CD14-positive monocyte (primary cell): ENCODE data around the gene ZFPM1. TPM values are rescaled to one million over a fixed set of nuclear protein-coding genes. Genes with fewer than 3 reads are reported as not detected.

ENCODE experiments used
- DNase-seq, 3 donors: peaks; one replicate each; pipeline ENCODE4 v3.0.0-alpha.2; 2011 to 2022
- H2AFZ ChIP-seq: 2 replicates; pipeline ENCODE4 v1.6.0; 2012; ENCODE audit warnings: mild to moderate bottlenecking, low read depth, low read length, inconsistent platforms; ENCODE audit not compliant: insufficient read depth, poor library complexity, severe bottlenecking
- H3K27ac ChIP-seq, 2 donors: 1 replicate in 1 of 2; 2 replicates in 1 of 2; pipeline ENCODE4 v1.5.1; 2012 to 2013; ENCODE audit warnings: low read length in 2 of 2, control low read depth in 1 of 2, inconsistent platforms in 1 of 2, low read depth in 1 of 2, mild to moderate bottlenecking in 1 of 2
- H3K27me3 ChIP-seq, 2 donors: one replicate each; pipeline versions ENCODE4 v1.6.0 to v1.6.1; 2011 to 2013; ENCODE audit warnings: low read length in 2 of 2; ENCODE audit not compliant: control insufficient read depth in 2 of 2, insufficient read depth in 2 of 2
- H3K36me3 ChIP-seq, 2 donors: replicated peaks in 1 of 2; 1 replicate in 1 of 2; 2 replicates in 1 of 2; pipeline versions ENCODE4 v1.5.1 to v1.6.1; 2012 to 2013; ENCODE audit warnings: low read length in 2 of 2, control low read depth in 1 of 2, inconsistent platforms in 1 of 2, mild to moderate bottlenecking in 1 of 2; ENCODE audit not compliant: insufficient read depth in 2 of 2, control insufficient read depth in 1 of 2
- H3K4me1 ChIP-seq, 2 donors: 1 replicate in 1 of 2; 2 replicates in 1 of 2; pipeline versions ENCODE4 v1.5.1 to v1.6.1; 2012 to 2013; ENCODE audit warnings: low read length in 2 of 2, control low read depth in 1 of 2, inconsistent platforms in 1 of 2, mild to moderate bottlenecking in 1 of 2, moderate library complexity in 1 of 2; ENCODE audit not compliant: insufficient read depth in 2 of 2, control insufficient read depth in 1 of 2
- H3K4me2 ChIP-seq: replicated peaks from 2 replicates; pipeline ENCODE3; 2012; ENCODE audit warnings: low read length, moderate library complexity, mild to moderate bottlenecking; ENCODE audit not compliant: poor library complexity, severe bottlenecking; ENCODE audit errors: extremely low read depth
- H3K4me3 ChIP-seq, 3 experiments: fragments of 200-600 bp in 1 of 3; sonication (generic) in 1 of 3; replicated peaks in 1 of 3; 1 replicate in 2 of 3; 2 replicates in 1 of 3; pipeline ENCODE4 v1.5.1; 2011 to 2013; ENCODE audit warnings: low read length in 3 of 3, mild to moderate bottlenecking in 3 of 3, control low read depth in 2 of 3, low read depth in 2 of 3, inconsistent platforms in 1 of 3, moderate library complexity in 1 of 3
- H3K79me2 ChIP-seq: 2 replicates; pipeline ENCODE4 v1.6.0; 2012; ENCODE audit warnings: mild to moderate bottlenecking, control low read depth, inconsistent platforms, low read length, moderate library complexity; ENCODE audit not compliant: insufficient read depth
- H3K9ac ChIP-seq: 2 replicates; pipeline ENCODE4 v1.6.0; 2017; ENCODE audit warnings: low read length, mild to moderate bottlenecking; ENCODE audit not compliant: insufficient read depth, poor library complexity, severe bottlenecking
- H3K9me3 ChIP-seq, 2 donors: replicated peaks in 1 of 2; 1 replicate in 1 of 2; 2 replicates in 1 of 2; pipeline versions ENCODE4 v1.5.1 to v1.6.1; 2012 to 2013; ENCODE audit warnings: low read length in 2 of 2, control low read depth in 1 of 2; ENCODE audit not compliant: control insufficient read depth in 1 of 2, insufficient read depth in 1 of 2
- H4K20me1 ChIP-seq: 2 replicates; pipeline ENCODE4 v1.6.0; 2012; ENCODE audit warnings: mild to moderate bottlenecking, low read length, control low read depth, moderate library complexity; ENCODE audit not compliant: insufficient read depth
- H3K27ac Mint-ChIP-seq, 7 donors: one replicate each; pipeline ENCODE4 v1.8.0; 2020; ENCODE audit warnings: mild to moderate bottlenecking in 7 of 7, mixed read lengths in 7 of 7, moderate library complexity in 6 of 7, inconsistent platforms in 2 of 7
- H3K27me3 Mint-ChIP-seq, 3 donors: one replicate each; pipeline ENCODE4 v1.8.0; 2021 to 2022; ENCODE audit warnings: low read depth in 3 of 3, mild to moderate bottlenecking in 3 of 3, mixed read lengths in 3 of 3, moderate library complexity in 3 of 3, inconsistent platforms in 1 of 3
- H3K36me3 Mint-ChIP-seq, 2 donors: one replicate each; pipeline ENCODE4 v1.8.0; 2020; ENCODE audit warnings: mixed read lengths in 2 of 2, inconsistent platforms in 1 of 2, mild to moderate bottlenecking in 1 of 2
- H3K4me1 Mint-ChIP-seq: one replicate; pipeline ENCODE4 v1.8.0; 2020; ENCODE audit warnings: mild to moderate bottlenecking, mixed read lengths
- H3K4me3 Mint-ChIP-seq, 2 donors: one replicate each; pipeline ENCODE4 v1.8.0; 2020; ENCODE audit warnings: mild to moderate bottlenecking in 2 of 2, mixed read lengths in 2 of 2, moderate library complexity in 1 of 2
- H3K9me3 Mint-ChIP-seq, 7 donors: one replicate each; pipeline ENCODE4 v1.8.0; 2020 to 2022; ENCODE audit warnings: mixed read lengths in 7 of 7, mild to moderate bottlenecking in 6 of 7, moderate library complexity in 6 of 7, inconsistent platforms in 2 of 7
- WGBS: methylation state at CpG from one replicate; pipeline ENCODE4 v1.1.5; 2013; ENCODE audit warnings: missing lambda C conversion rate; ENCODE audit not compliant: insufficient coverage; 5-methylcytosine and 5-hydroxymethylcytosine counted together
- intact Hi-C, 2 donors: fragments of 100-400 bp; cut with micrococcal nuclease; formaldehyde crosslinking; loops; one replicate each; pipeline versions ENCODE4 v1.15.0 to v1.15.1; 2023
- polyA plus RNA-seq, 3 donors: library from polyadenylated mRNA; depleted of rRNA in 1 of 3; unstranded in 2 of 3; stranded (reverse) in 1 of 3; fragments of 300-500 nt in 2 of 3; fragments of >200 nt in 1 of 3; fragmentation: Illumina TruSeq in 2 of 3; gene quantifications; 1 replicate in 2 of 3; 2 replicates in 1 of 3; pipeline ENCODE4 v1.2.3, GENCODE V29; 2012 to 2021
- TF ChIP-seq, protein P1 (sequence below): fragments of 200-600 bp; IDR thresholded peaks from one replicate; pipeline ENCODE4 v1.8.0; 2022; ENCODE audit warnings: antibody characterized with exemption, mild to moderate bottlenecking

ZFPM1 gene
- polyA plus RNA-seq, 3 donors, result 0.04 to 0.19 (median 0.12) TPM

DNA sequence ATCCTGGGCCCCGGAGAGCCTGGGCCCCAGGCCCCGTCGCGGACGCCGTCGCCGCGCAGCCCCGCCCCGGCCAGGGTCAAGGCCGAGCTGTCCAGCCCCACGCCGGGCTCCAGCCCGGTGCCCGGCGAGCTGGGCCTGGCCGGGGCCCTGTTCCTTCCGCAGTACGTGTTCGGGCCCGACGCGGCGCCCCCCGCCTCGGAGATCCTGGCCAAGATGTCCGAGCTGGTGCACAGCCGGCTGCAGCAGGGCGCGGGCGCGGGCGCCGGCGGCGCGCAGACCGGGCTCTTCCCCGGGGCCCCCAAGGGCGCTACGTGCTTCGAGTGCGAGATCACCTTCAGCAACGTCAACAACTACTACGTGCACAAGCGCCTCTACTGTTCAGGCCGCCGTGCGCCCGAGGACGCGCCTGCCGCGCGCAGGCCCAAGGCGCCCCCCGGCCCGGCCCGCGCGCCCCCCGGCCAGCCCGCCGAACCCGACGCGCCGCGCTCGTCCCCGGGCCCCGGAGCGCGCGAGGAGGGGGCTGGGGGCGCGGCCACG lies 80.4 kb downstream of the ZFPM1 start:
- H3K36me3 ChIP-seq, result no peaks in the 10 kb centered on the region

DNA sequence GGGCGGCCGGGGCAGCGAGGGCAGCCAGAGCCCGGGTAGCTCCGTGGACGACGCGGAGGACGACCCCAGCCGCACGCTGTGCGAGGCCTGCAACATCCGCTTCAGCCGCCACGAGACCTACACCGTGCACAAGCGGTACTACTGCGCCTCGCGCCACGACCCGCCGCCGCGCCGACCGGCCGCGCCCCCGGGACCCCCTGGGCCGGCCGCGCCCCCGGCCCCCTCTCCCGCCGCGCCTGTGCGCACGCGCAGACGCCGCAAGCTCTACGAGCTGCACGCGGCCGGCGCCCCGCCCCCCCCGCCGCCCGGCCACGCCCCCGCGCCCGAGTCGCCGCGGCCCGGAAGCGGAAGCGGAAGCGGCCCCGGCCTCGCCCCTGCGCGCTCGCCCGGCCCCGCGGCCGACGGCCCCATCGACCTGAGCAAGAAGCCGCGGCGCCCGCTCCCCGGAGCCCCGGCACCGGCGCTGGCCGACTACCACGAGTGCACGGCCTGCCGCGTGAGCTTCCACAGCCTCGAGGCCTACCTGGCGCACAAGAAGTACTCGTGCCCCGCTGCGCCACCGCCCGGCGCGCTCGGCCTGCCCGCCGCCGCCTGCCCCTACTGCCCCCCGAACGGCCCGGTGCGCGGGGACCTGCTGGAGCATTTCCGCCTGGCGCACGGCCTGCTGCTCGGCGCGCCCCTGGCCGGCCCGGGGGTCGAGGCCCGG lies 81.0 kb downstream of the ZFPM1 start:
- peak overlapping the region; percentile 42 to 57 for H3K4me3 Mint-ChIP-seq

More for the DNA sequence above, 80.4 kb downstream of the ZFPM1 start:
- intact Hi-C loops, result no loop called here
- H3K4me1 ChIP-seq, result peaks cover 9 to 10% of the 10 kb centered on the region in 2 donors
- no peaks in the 10 kb centered on the region for H3K36me3 Mint-ChIP-seq
- H3K9me3 ChIP-seq, result no peaks in the 10 kb centered on the region
- 90% methylated on average over 73 of the region's 79 CpGs for WGBS
- peaks cover 10% of the 10 kb centered on the region for H3K4me1 Mint-ChIP-seq
- H3K9me3 Mint-ChIP-seq, result peaks cover 0 to 2% (median 0%) of the 10 kb centered on the region in 7 donors
- DNase-seq, result no peak
- H3K27me3 Mint-ChIP-seq, result peaks cover 5 to 13% (median 9%) of the 10 kb centered on the region in 3 donors
- H3K79me2 ChIP-seq, result peaks cover 3% of the 10 kb centered on the region
- H3K9ac ChIP-seq, result no peak overlapping the region
- H3K27me3 ChIP-seq, result no peaks in the 10 kb centered on the region
- H2AFZ ChIP-seq, result no peak overlapping the region
- no peak overlapping the region for H3K4me3 ChIP-seq
- H4K20me1 ChIP-seq, result peaks cover 5% of the 10 kb centered on the region
- H3K27ac ChIP-seq, result no peak overlapping the region
- TF ChIP-seq, protein P1, sequence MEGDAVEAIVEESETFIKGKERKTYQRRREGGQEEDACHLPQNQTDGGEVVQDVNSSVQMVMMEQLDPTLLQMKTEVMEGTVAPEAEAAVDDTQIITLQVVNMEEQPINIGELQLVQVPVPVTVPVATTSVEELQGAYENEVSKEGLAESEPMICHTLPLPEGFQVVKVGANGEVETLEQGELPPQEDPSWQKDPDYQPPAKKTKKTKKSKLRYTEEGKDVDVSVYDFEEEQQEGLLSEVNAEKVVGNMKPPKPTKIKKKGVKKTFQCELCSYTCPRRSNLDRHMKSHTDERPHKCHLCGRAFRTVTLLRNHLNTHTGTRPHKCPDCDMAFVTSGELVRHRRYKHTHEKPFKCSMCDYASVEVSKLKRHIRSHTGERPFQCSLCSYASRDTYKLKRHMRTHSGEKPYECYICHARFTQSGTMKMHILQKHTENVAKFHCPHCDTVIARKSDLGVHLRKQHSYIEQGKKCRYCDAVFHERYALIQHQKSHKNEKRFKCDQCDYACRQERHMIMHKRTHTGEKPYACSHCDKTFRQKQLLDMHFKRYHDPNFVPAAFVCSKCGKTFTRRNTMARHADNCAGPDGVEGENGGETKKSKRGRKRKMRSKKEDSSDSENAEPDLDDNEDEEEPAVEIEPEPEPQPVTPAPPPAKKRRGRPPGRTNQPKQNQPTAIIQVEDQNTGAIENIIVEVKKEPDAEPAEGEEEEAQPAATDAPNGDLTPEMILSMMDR, result no peak
- H3K4me2 ChIP-seq, result no peak overlapping the region
- no peak overlapping the region for H3K27ac Mint-ChIP-seq
- no peak overlapping the region for H3K4me3 Mint-ChIP-seq

More for the DNA sequence above, 81.0 kb downstream of the ZFPM1 start:
- DNase-seq, result peak; percentile 56 to 75 (median 64)
- no peaks in the 10 kb centered on the region for H3K9me3 ChIP-seq
- 15% methylated on average over 114 of the region's 114 CpGs for WGBS
- TF ChIP-seq, protein P1, result no peak
- H3K27me3 Mint-ChIP-seq, result peaks cover 11 to 12% (median 11%) of the 10 kb centered on the region in 3 donors
- H3K36me3 ChIP-seq, result no peaks in the 10 kb centered on the region
- peaks cover 5% of the 10 kb centered on the region for H4K20me1 ChIP-seq
- H2AFZ ChIP-seq, result peak overlapping the region; percentile 71
- H3K27ac ChIP-seq, result peak overlapping the region in 1 of 2 donors; percentile 77
- H3K9ac ChIP-seq, result peak overlapping the region; percentile 67
- H3K27ac Mint-ChIP-seq, result no peak overlapping the region
- H3K27me3 ChIP-seq, result peaks cover 0 to under 1% of the 10 kb centered on the region in 2 donors
- peaks cover 9 to 10% of the 10 kb centered on the region in 2 donors for H3K4me1 ChIP-seq
- peaks cover 10% of the 10 kb centered on the region for H3K4me1 Mint-ChIP-seq
- peaks cover 3% of the 10 kb centered on the region for H3K79me2 ChIP-seq
- peak overlapping the region; percentile 74 for H3K4me2 ChIP-seq
- peaks cover 0 to under 1% (median 0%) of the 10 kb centered on the region in 7 donors for H3K9me3 Mint-ChIP-seq
- intact Hi-C loops, result loop anchor here in 1 of 2 donors (2.0 kb wide), 1 partner anchor 81 kb away; the partner anchor contains the start of gene ZFPM1
- H3K4me3 ChIP-seq, result peak overlapping the region; percentile 12 to 73 (median 42)
- no peaks in the 10 kb centered on the region for H3K36me3 Mint-ChIP-seq
